Skeletal muscle tissue (tissue), 4 donors: ENCODE measurements around the gene COA3. TPM values are rescaled to one million over a fixed set of nuclear protein-coding genes. Genes with fewer than 3 reads are reported as not detected.
A peak's percentile ranks its signal among the peaks of the same experiment; 100 is the strongest.
"Not testable (repeated sequence)": the region's sequence is repeated elsewhere in the genome, so short reads cannot be mapped to it uniquely, and the experiment has no call there.

Experiments
- H3K27ac ChIP-seq: one replicate; pipeline ENCODE4 v1.7.0; 2013; ENCODE audit warnings: mild to moderate bottlenecking, low read depth, low read length, inconsistent platforms
- H3K27me3 ChIP-seq, 3 donors: one replicate each; pipeline ENCODE4 v1.7.0; 2013; ENCODE audit warnings: low read length in 3 of 3; ENCODE audit not compliant: control insufficient read depth in 3 of 3, insufficient read depth in 3 of 3
- H3K36me3 ChIP-seq, 3 donors: one replicate each; pipeline ENCODE4 v1.7.0; 2013; ENCODE audit warnings: low read length in 3 of 3; ENCODE audit not compliant: control insufficient read depth in 3 of 3, insufficient read depth in 3 of 3
- H3K4me1 ChIP-seq, 3 donors: one replicate each; pipeline ENCODE4 v1.7.0; 2013; ENCODE audit warnings: low read length in 3 of 3, mild to moderate bottlenecking in 3 of 3; ENCODE audit not compliant: control insufficient read depth in 3 of 3, insufficient read depth in 3 of 3
- H3K4me3 ChIP-seq, 3 donors: one replicate each; pipeline ENCODE4 v1.7.0; 2013; ENCODE audit warnings: low read length in 3 of 3
- H3K9ac ChIP-seq, 3 donors: one replicate each; pipeline ENCODE4 v1.7.0; 2013; ENCODE audit warnings: low read length in 3 of 3, mild to moderate bottlenecking in 3 of 3, moderate library complexity in 2 of 3, low read depth in 1 of 3
- H3K9me3 ChIP-seq, 3 donors: one replicate each; pipeline ENCODE4 v1.7.0; 2013; ENCODE audit warnings: low read length in 3 of 3; ENCODE audit not compliant: control insufficient read depth in 3 of 3
- total RNA-seq: library from RNA; depleted of rRNA; stranded (reverse); fragments of >200 nt; gene quantifications from one replicate; pipeline ENCODE4 v1.2.3, GENCODE V29; 2014
- donor health status: Osteomylitis.

COA3 gene
- total RNA-seq, 1 donor from 2014 or later, result 99.2 TPM

GRCh38 chr17:42774066-42774745, 24.3 kb downstream of the COA3 start:
- Histone ChIP-seq H3K27me3 (no peaks in the 10 kb centered on the region), H3K36me3 (peaks cover 28 to 33% (median 28%) of the 10 kb centered on the region in 3 donors), H3K9me3 (no peaks in the 10 kb centered on the region), H3K4me1 (peaks cover 8 to 19% (median 14%) of the 10 kb centered on the region in 3 donors), H3K9ac (peak overlapping the region; percentile 92 to 97 (median 96)), H3K27ac (no peak overlapping the region), H3K4me3 (peak overlapping the region; percentile 97 to 99 (median 97))

GRCh38 chr17:42773290-42774035, 25.0 kb downstream of the COA3 start, which contains the start of gene VPS25:
VPS25 (plus strand) TSS chr17:42773449; CDS start chr17:42773476, 27 bp downstream.
- Histone ChIP-seq H3K9ac (peak within 1 kb of the TSS; percentile 92 to 97 (median 96)), H3K36me3 (peaks cover 21 to 25% (median 21%) of the 10 kb centered on the region in 3 donors), H3K27ac (peak within 1 kb of the TSS; percentile 75), H3K4me3 (peak within 1 kb of the TSS; percentile 97 to 99 (median 97)), H3K27me3 (no peaks in the 10 kb centered on the region), H3K9me3 (no peaks in the 10 kb centered on the region), H3K4me1 (peaks cover 8 to 19% (median 14%) of the 10 kb centered on the region in 3 donors)

GRCh38 chr17:42772945-42773289, 25.6 kb downstream of the COA3 start:
- H3K27ac ChIP-seq, result peak overlapping the region; percentile 75
- peaks cover 8 to 19% (median 14%) of the 10 kb centered on the region in 3 donors for H3K4me1 ChIP-seq
- peaks cover 15 to 22% (median 16%) of the 10 kb centered on the region in 3 donors for H3K36me3 ChIP-seq

GRCh38 chr17:42769964-42770363, 28.5 kb downstream of the COA3 start:
- H3K4me3 ChIP-seq, H3K9me3 ChIP-seq, H3K27me3 ChIP-seq, H3K27ac ChIP-seq, H3K36me3 ChIP-seq, H3K9ac ChIP-seq: not testable (repeated sequence)
- H3K4me1 ChIP-seq, result peaks cover 8 to 19% (median 11%) of the 10 kb centered on the region in 3 donors

More at GRCh38 chr17:42772945-42773289, 25.6 kb downstream of the COA3 start:
- Histone ChIP-seq H3K9ac (peak overlapping the region; percentile 92 to 97 (median 96)), H3K27me3 (no peaks in the 10 kb centered on the region), H3K9me3 (no peaks in the 10 kb centered on the region), H3K4me3 (peak overlapping the region; percentile 97 to 99 (median 97))

- H3K9me3 ChIP-seq, H3K4me3 ChIP-seq, H3K36me3 ChIP-seq, H3K9ac ChIP-seq, H3K27ac ChIP-seq, H3K4me1 ChIP-seq, H3K27me3 ChIP-seq: not testable (repeated sequence)
Observed at GRCh38 chr17:42768006-42768405, 30.5 kb downstream of the COA3 start.

GRCh38 chr17:42767512-42767911, 31.0 kb downstream of the COA3 start:
- no peaks in the 10 kb centered on the region for H3K36me3 ChIP-seq
- H3K27me3 ChIP-seq, result peaks cover 4 to 5% (median 5%) of the 10 kb centered on the region in 3 donors
- no peak overlapping the region for H3K9ac ChIP-seq
- H3K4me1 ChIP-seq, result peaks cover 0 to 1% (median under 1%) of the 10 kb centered on the region in 3 donors
- no peaks in the 10 kb centered on the region for H3K9me3 ChIP-seq
- H3K27ac ChIP-seq, result no peak overlapping the region
- no peak overlapping the region for H3K4me3 ChIP-seq

GRCh38 chr17:42766124-42766523, 32.4 kb downstream of the COA3 start:
- Histone ChIP-seq H3K4me3 (no peak overlapping the region), H3K4me1 (peaks cover 3 to 9% (median 5%) of the 10 kb centered on the region in 3 donors), H3K9ac (no peak overlapping the region), H3K27me3 (peaks cover 12 to 19% (median 17%) of the 10 kb centered on the region in 3 donors), H3K27ac (no peak overlapping the region), H3K9me3 (no peaks in the 10 kb centered on the region), H3K36me3 (no peaks in the 10 kb centered on the region)

GRCh38 chr17:42761638-42762037, 36.9 kb downstream of the COA3 start:
- Histone ChIP-seq H3K9me3 (no peaks in the 10 kb centered on the region), H3K36me3 (no peaks in the 10 kb centered on the region), H3K4me3 (peak overlapping the region; percentile 46 to 63 (median 61)), H3K27me3 (peaks cover 12 to 30% (median 28%) of the 10 kb centered on the region in 3 donors), H3K4me1 (peaks cover 6 to 12% (median 7%) of the 10 kb centered on the region in 3 donors), H3K9ac (peak overlapping the region; percentile 50 to 74 (median 66)), H3K27ac (peak overlapping the region; percentile 52)

GRCh38 chr17:42760652-42761581, 37.6 kb downstream of the COA3 start, which contains the start of gene RAMP2:
RAMP2 (plus strand) TSS chr17:42761227; CDS start chr17:42761262, 35 bp downstream.
- peaks cover 6 to 12% (median 7%) of the 10 kb centered on the region in 3 donors for H3K4me1 ChIP-seq
- no peaks in the 10 kb centered on the region for H3K36me3 ChIP-seq
- no peaks in the 10 kb centered on the region for H3K9me3 ChIP-seq
- peak within 1 kb of the TSS; percentile 52 for H3K27ac ChIP-seq
- H3K9ac ChIP-seq, result peak within 1 kb of the TSS; percentile 50 to 74 (median 66)
- peak within 1 kb of the TSS; percentile 46 to 63 (median 61) for H3K4me3 ChIP-seq
- H3K27me3 ChIP-seq, result peaks cover 9 to 29% (median 28%) of the 10 kb centered on the region in 3 donors
